HG03159 (cell line): ENCODE results near the gene VIP.
"Not testable (repeated sequence)": the region's sequence is repeated elsewhere in the genome, so short reads cannot be mapped to it uniquely, and the experiment has no call there.

ENCODE experiments used
- ATAC-seq: cut with Tn5 transposase; IDR thresholded peaks from one replicate; pipeline ENCODE4 v1.9.1; 2021; ENCODE audit warnings: mild to moderate bottlenecking, moderate library complexity; ENCODE audit not compliant: unreplicated experiment

The VIP gene

GRCh38 chr6:152750694-152751093 lies at the start of gene VIP:
Gene VIP (plus strand): TSS chr6:152750797. CDS start chr6:152752178, 1,381 bp downstream.
- ATAC-seq = no peak

- ATAC-seq = no peak
Measured at GRCh38 chr6:152701081-152701862, 49.3 kb upstream of the VIP start.

GRCh38 chr6:152701863-152702401 lies 48.7 kb upstream of the VIP start:
- no peak for ATAC-seq

- not testable (repeated sequence) for ATAC-seq
Measured at GRCh38 chr6:152703750-152704149, 46.8 kb upstream of the VIP start.

- no peak for ATAC-seq
Measured at GRCh38 chr6:152705327-152705726, 45.3 kb upstream of the VIP start.

- no peak for ATAC-seq
Measured at GRCh38 chr6:152716322-152716721, 34.3 kb upstream of the VIP start.

GRCh38 chr6:152720974-152721373 lies 29.6 kb upstream of the VIP start:
- no peak for ATAC-seq

GRCh38 chr6:152721956-152722355 lies 28.6 kb upstream of the VIP start:
- ATAC-seq = no peak

GRCh38 chr6:152723398-152723797 lies 27.2 kb upstream of the VIP start:
- no peak for ATAC-seq

GRCh38 chr6:152726313-152726712 lies 24.3 kb upstream of the VIP start:
- ATAC-seq = no peak

GRCh38 chr6:152727507-152727906 lies 23.1 kb upstream of the VIP start:
- ATAC-seq = no peak

- ATAC-seq = no peak
Measured at GRCh38 chr6:152734630-152735029, 16.0 kb upstream of the VIP start.

GRCh38 chr6:152736687-152737273 lies 13.8 kb upstream of the VIP start:
- no peak for ATAC-seq

- ATAC-seq = no peak
Measured at GRCh38 chr6:152745509-152746171, 5.0 kb upstream of the VIP start.

GRCh38 chr6:152746172-152746553 lies 4.4 kb upstream of the VIP start:
- no peak for ATAC-seq

GRCh38 chr6:152748843-152749242 lies 1.8 kb upstream of the VIP start:
- no peak for ATAC-seq

- ATAC-seq = no peak
Measured at GRCh38 chr6:152749336-152749735, 1.3 kb upstream of the VIP start.

GRCh38 chr6:152765331-152765730 lies 14.7 kb downstream of the VIP start:
- ATAC-seq = no peak

GRCh38 chr6:152769159-152769558 lies 18.6 kb downstream of the VIP start:
- ATAC-seq = no peak

- ATAC-seq = no peak
Measured at GRCh38 chr6:152769993-152770392, 19.4 kb downstream of the VIP start.

- ATAC-seq = no peak
Measured at GRCh38 chr6:152771061-152771687, 20.6 kb downstream of the VIP start.
